ENCODE data around the gene HAPLN3. TPM values are rescaled to one million over a fixed set of nuclear protein-coding genes. Genes with fewer than 3 reads are reported as not detected.

HAPLN3 gene
- total RNA-seq, 1 donor = 18.8 TPM

- Histone ChIP-seq H3K4me2 (ENCODE audit: insufficient read depth, low read length) (peak overlapping the region; percentile 99), H2AFZ (ENCODE audit: low read length) (no peak overlapping the region), H3K79me2 (ENCODE audit: insufficient read depth, low read length) (peaks cover 58% of the 10 kb centered on the region), H3K9me3 (ENCODE audit: low read depth, low read length) (no peaks in the 10 kb centered on the region), H3K27me3 (ENCODE audit: insufficient read depth, low read length) (no peaks in the 10 kb centered on the region), H3K36me3 (ENCODE audit: insufficient read depth, low read length) (peaks cover 58% of the 10 kb centered on the region), H4K20me1 (ENCODE audit: insufficient read depth, low read length) (peaks cover 48% of the 10 kb centered on the region), H3K4me1 (ENCODE audit: insufficient read depth, low read length) (peaks cover 40% of the 10 kb centered on the region), H3K4me3 (ENCODE audit: insufficient read depth, low read length) (peak overlapping the region; percentile 39), H3K27ac (ENCODE audit: low read depth, low read length) (peak overlapping the region; percentile 96)
- no peak for TF ChIP-seq CTCF (IDR thresholded peaks at IDR 0.05; ENCODE audit: extremely low read depth, low read depth, low read length)
- DNase-seq (ENCODE audit: insufficient read length, low spot score, missing footprints) = peak; percentile 85
Measured at GRCh38 chr15:88909956-88910831, 14.8 kb upstream of the HAPLN3 start.

- H3K4me1 ChIP-seq (ENCODE audit: insufficient read depth, low read length) = peaks cover 44% of the 10 kb centered on the region
- H3K79me2 ChIP-seq (ENCODE audit: insufficient read depth, low read length) = peaks cover 64% of the 10 kb centered on the region
- TF ChIP-seq CTCF (IDR thresholded peaks at IDR 0.05; ENCODE audit: extremely low read depth, low read depth, low read length) = no peak
- peak; percentile 88 for DNase-seq (ENCODE audit: insufficient read length, low spot score, missing footprints)
- H3K36me3 ChIP-seq (ENCODE audit: insufficient read depth, low read length) = peaks cover 68% of the 10 kb centered on the region
- peak overlapping the region; percentile 39 for H3K4me3 ChIP-seq (ENCODE audit: insufficient read depth, low read length)
- H3K4me2 ChIP-seq (ENCODE audit: insufficient read depth, low read length) = peak overlapping the region; percentile 99
- peak overlapping the region; percentile 96 for H3K27ac ChIP-seq (ENCODE audit: low read depth, low read length)
- H2AFZ ChIP-seq (ENCODE audit: low read length) = no peak overlapping the region
- H4K20me1 ChIP-seq (ENCODE audit: insufficient read depth, low read length) = peaks cover 55% of the 10 kb centered on the region
- no peaks in the 10 kb centered on the region for H3K9me3 ChIP-seq (ENCODE audit: low read depth, low read length)
- H3K27me3 ChIP-seq (ENCODE audit: insufficient read depth, low read length) = no peaks in the 10 kb centered on the region
Measured at GRCh38 chr15:88908697-88909621, 13.6 kb upstream of the HAPLN3 start.

GRCh38 chr15:88908123-88908522 lies 12.8 kb upstream of the HAPLN3 start:
- Histone ChIP-seq H3K9me3 (ENCODE audit: low read depth, low read length) (no peaks in the 10 kb centered on the region), H3K4me3 (ENCODE audit: insufficient read depth, low read length) (no peak overlapping the region), H3K4me1 (ENCODE audit: insufficient read depth, low read length) (peaks cover 40% of the 10 kb centered on the region), H3K36me3 (ENCODE audit: insufficient read depth, low read length) (peaks cover 75% of the 10 kb centered on the region), H4K20me1 (ENCODE audit: insufficient read depth, low read length) (peaks cover 57% of the 10 kb centered on the region), H3K27me3 (ENCODE audit: insufficient read depth, low read length) (no peaks in the 10 kb centered on the region), H3K79me2 (ENCODE audit: insufficient read depth, low read length) (peaks cover 64% of the 10 kb centered on the region), H2AFZ (ENCODE audit: low read length) (no peak overlapping the region), H3K27ac (ENCODE audit: low read depth, low read length) (no peak overlapping the region), H3K4me2 (ENCODE audit: insufficient read depth, low read length) (no peak overlapping the region)
- peak; percentile 19 for DNase-seq (ENCODE audit: insufficient read length, low spot score, missing footprints)
- no peak for TF ChIP-seq CTCF (IDR thresholded peaks at IDR 0.05; ENCODE audit: extremely low read depth, low read depth, low read length)

Measured in osteoblast (primary cell).